ENCODE data around the gene GNB1L.

The GNB1L gene

GRCh38 chr22:19863571-19863970 lies 8.9 kb upstream of the GNB1L start:
- no peak for DNase-seq (ENCODE audit: low read depth)

GRCh38 chr22:19862619-19863246 lies 8.1 kb upstream of the GNB1L start:
- no peak for DNase-seq (ENCODE audit: low read depth)

- DNase-seq (ENCODE audit: low read depth), result no peak
Observed at GRCh38 chr22:19859861-19860510, 5.3 kb upstream of the GNB1L start.

- no peak for DNase-seq (ENCODE audit: low read depth)
Observed at GRCh38 chr22:19857382-19857781, 2.7 kb upstream of the GNB1L start.

- peak; percentile 20 for DNase-seq (ENCODE audit: low read depth)
Observed at GRCh38 chr22:19855504-19856409, 1.1 kb upstream of the GNB1L start.

- no peak for DNase-seq (ENCODE audit: low read depth)
Observed at GRCh38 chr22:19853879-19854777, 546 bp downstream of the GNB1L start.

- no peak for DNase-seq (ENCODE audit: low read depth)
Observed at GRCh38 chr22:19853058-19853878, 1.4 kb downstream of the GNB1L start.

GRCh38 chr22:19852177-19852781 lies 2.4 kb downstream of the GNB1L start:
- DNase-seq (ENCODE audit: low read depth), result no peak

GRCh38 chr22:19851291-19852176 lies 3.1 kb downstream of the GNB1L start:
- DNase-seq (ENCODE audit: low read depth), result no peak

- DNase-seq (ENCODE audit: low read depth), result no peak
Observed at GRCh38 chr22:19850763-19851109, 3.9 kb downstream of the GNB1L start.

- DNase-seq (ENCODE audit: low read depth), result no peak
Observed at GRCh38 chr22:19849835-19850762, 4.6 kb downstream of the GNB1L start.

GRCh38 chr22:19848298-19849224 lies 6.1 kb downstream of the GNB1L start:
- no peak for DNase-seq (ENCODE audit: low read depth)

- DNase-seq (ENCODE audit: low read depth), result no peak
Observed at GRCh38 chr22:19847345-19847632, 7.4 kb downstream of the GNB1L start.

- DNase-seq (ENCODE audit: low read depth), result no peak
Observed at GRCh38 chr22:19846620-19847344, 7.9 kb downstream of the GNB1L start.

- no peak for DNase-seq (ENCODE audit: low read depth)
Observed at GRCh38 chr22:19845054-19845722, 9.5 kb downstream of the GNB1L start.

- DNase-seq (ENCODE audit: low read depth), result peak; percentile 7
Observed at GRCh38 chr22:19844377-19845053, 10.2 kb downstream of the GNB1L start.

Measured in stimulated activated CD8-positive, alpha-beta memory T cell treated with anti-CD3 and anti-CD28 coated beads, Interleukin-12 subunit alpha, Interleukin-12 subunit beta, amount 100 ng/mL, for 1 hour (primary cell).